ENCODE results near the gene GH2.
"Not testable (repeated sequence)": the region's sequence is repeated elsewhere in the genome, so short reads cannot be mapped to it uniquely, and the experiment has no call there.

The GH2 gene

GRCh38 chr17:63911657-63912100, 29.9 kb upstream of the GH2 start:
- H3K4ac ChIP-seq (ENCODE audit: low read depth in 1 of 2, low read length in 2 of 2) = no peak overlapping the region
- no peak overlapping the region for H2BK12ac ChIP-seq (ENCODE audit: low read length in 2 of 2)
- no peaks in the 10 kb centered on the region for H3K9me3 ChIP-seq (ENCODE audit: control insufficient read depth, low read length)
- no peak overlapping the region for H3K4me2 ChIP-seq (ENCODE audit: low read length, poor library complexity, severe bottlenecking)
- no peaks in the 10 kb centered on the region for H3K79me1 ChIP-seq (replicated peaks; ENCODE audit: low read length, poor library complexity, severe bottlenecking)
- no peak overlapping the region for H3K27ac ChIP-seq (ENCODE audit: low read length, poor library complexity, severe bottlenecking)
- H2AFZ ChIP-seq (ENCODE audit: low read depth, low read length) = no peak overlapping the region
- H3K9ac ChIP-seq (ENCODE audit: low read length) = no peak overlapping the region
- no peak overlapping the region for H3K4me3 ChIP-seq (ENCODE audit: insufficient read depth in 1 of 2, low read depth in 1 of 2, low read length in 2 of 2)
- H3K14ac ChIP-seq (ENCODE audit: low read length in 2 of 2) = no peak overlapping the region
- H3K18ac ChIP-seq (ENCODE audit: low read depth in 1 of 2, low read length in 2 of 2) = no peak overlapping the region
- no peaks in the 10 kb centered on the region for H3K36me3 ChIP-seq (ENCODE audit: control insufficient read depth in 1 of 2, insufficient read depth in 2 of 2, low read depth in 1 of 2, low read length in 2 of 2)
- 54% methylated on average over 7 of the region's 8 CpGs for WGBS
- DNase-seq = peak; percentile 28
- H2BK5ac ChIP-seq (ENCODE audit: low read depth, low read length, poor library complexity, severe bottlenecking) = no peak overlapping the region
- H4K8ac ChIP-seq (ENCODE audit: low read length) = no peak overlapping the region
- H3K27me3 ChIP-seq (ENCODE audit: control insufficient read depth in 1 of 2, insufficient read depth in 1 of 2, low read length in 2 of 2) = peaks cover 39 to 67% of the 10 kb centered on the region in 2 experiments
- no peak overlapping the region for H3K23ac ChIP-seq (ENCODE audit: low read length in 2 of 2)
- no peak overlapping the region for H2BK15ac ChIP-seq (ENCODE audit: low read depth, poor library complexity, severe bottlenecking)
- no peak overlapping the region for H4K91ac ChIP-seq (ENCODE audit: low read length)
- H2AK5ac ChIP-seq (ENCODE audit: low read length, severe bottlenecking) = no peak overlapping the region
- H3K4me1 ChIP-seq (ENCODE audit: control insufficient read depth, insufficient read depth, low read depth, low read length) = no peaks in the 10 kb centered on the region
- no peak overlapping the region for H2BK120ac ChIP-seq (ENCODE audit: low read depth, low read length)

- no peak within 1 kb of the TSS for H2BK5ac ChIP-seq (ENCODE audit: low read depth, low read length, poor library complexity, severe bottlenecking)
- H2BK12ac ChIP-seq (ENCODE audit: low read length in 2 of 2) = no peak within 1 kb of the TSS
- H3K4me1 ChIP-seq (ENCODE audit: control insufficient read depth, insufficient read depth, low read depth, low read length) = no peaks in the 10 kb centered on the region
- H3K14ac ChIP-seq (ENCODE audit: low read length in 2 of 2) = no peak within 1 kb of the TSS
- no peak within 1 kb of the TSS for H2BK15ac ChIP-seq (ENCODE audit: low read depth, poor library complexity, severe bottlenecking)
- WGBS = 56% methylated on average over 13 of the region's 15 CpGs
- H3K23ac ChIP-seq (ENCODE audit: low read length in 2 of 2) = no peak within 1 kb of the TSS
- H2BK120ac ChIP-seq (ENCODE audit: low read depth, low read length) = no peak within 1 kb of the TSS
- H3K4me2 ChIP-seq (ENCODE audit: low read length, poor library complexity, severe bottlenecking) = no peak within 1 kb of the TSS
- no peaks in the 10 kb centered on the region for H3K79me1 ChIP-seq (replicated peaks; ENCODE audit: low read length, poor library complexity, severe bottlenecking)
- peaks cover 34 to 61% of the 10 kb centered on the region in 2 experiments for H3K27me3 ChIP-seq (ENCODE audit: control insufficient read depth in 1 of 2, insufficient read depth in 1 of 2, low read length in 2 of 2)
- no peaks in the 10 kb centered on the region for H3K36me3 ChIP-seq (ENCODE audit: control insufficient read depth in 1 of 2, insufficient read depth in 2 of 2, low read depth in 1 of 2, low read length in 2 of 2)
- DNase-seq = no peak
- no peak within 1 kb of the TSS for H4K91ac ChIP-seq (ENCODE audit: low read length)
- H3K9ac ChIP-seq (ENCODE audit: low read length) = no peak within 1 kb of the TSS
- no peak within 1 kb of the TSS for H3K18ac ChIP-seq (ENCODE audit: low read depth in 1 of 2, low read length in 2 of 2)
- no peak within 1 kb of the TSS for H3K27ac ChIP-seq (ENCODE audit: low read length, poor library complexity, severe bottlenecking)
- no peak within 1 kb of the TSS for H4K8ac ChIP-seq (ENCODE audit: low read length)
- no peaks in the 10 kb centered on the region for H3K9me3 ChIP-seq (ENCODE audit: control insufficient read depth, low read length)
- no peak within 1 kb of the TSS for H2AK5ac ChIP-seq (ENCODE audit: low read length, severe bottlenecking)
- H3K4ac ChIP-seq (ENCODE audit: low read depth in 1 of 2, low read length in 2 of 2) = no peak within 1 kb of the TSS
- H2AFZ ChIP-seq (ENCODE audit: low read depth, low read length) = no peak within 1 kb of the TSS
- H3K4me3 ChIP-seq (ENCODE audit: insufficient read depth in 1 of 2, low read depth in 1 of 2, low read length in 2 of 2) = no peak within 1 kb of the TSS
Observed at GRCh38 chr17:63911041-63911635, 29.4 kb upstream of the GH2 start, which contains the start of gene CSHL1. TSS of gene CSHL1 (minus strand) at chr17:63911258. CDS start at chr17:63911196, 62 bp downstream.

GRCh38 chr17:63910096-63910495, 28.4 kb upstream of the GH2 start:
- Histone ChIP-seq H3K18ac (ENCODE audit: low read depth in 1 of 2, low read length in 2 of 2) (no peak overlapping the region), H3K4me1 (ENCODE audit: control insufficient read depth, insufficient read depth, low read depth, low read length) (no peaks in the 10 kb centered on the region), H3K23ac (ENCODE audit: low read length in 2 of 2) (no peak overlapping the region), H3K36me3 (ENCODE audit: control insufficient read depth in 1 of 2, insufficient read depth in 2 of 2, low read depth in 1 of 2, low read length in 2 of 2) (no peaks in the 10 kb centered on the region), H3K4ac (ENCODE audit: low read depth in 1 of 2, low read length in 2 of 2) (no peak overlapping the region), H4K8ac (ENCODE audit: low read length) (no peak overlapping the region), H2BK12ac (ENCODE audit: low read length in 2 of 2) (no peak overlapping the region), H4K91ac (ENCODE audit: low read length) (no peak overlapping the region), H2BK15ac (ENCODE audit: low read depth, poor library complexity, severe bottlenecking) (no peak overlapping the region), H3K4me2 (ENCODE audit: low read length, poor library complexity, severe bottlenecking) (no peak overlapping the region), H2AK5ac (ENCODE audit: low read length, severe bottlenecking) (no peak overlapping the region), H3K4me3 (ENCODE audit: insufficient read depth in 1 of 2, low read depth in 1 of 2, low read length in 2 of 2) (no peak overlapping the region), H3K9ac (ENCODE audit: low read length) (no peak overlapping the region), H3K14ac (ENCODE audit: low read length in 2 of 2) (no peak overlapping the region), H3K79me1 (replicated peaks; ENCODE audit: low read length, poor library complexity, severe bottlenecking) (no peaks in the 10 kb centered on the region), H3K27me3 (ENCODE audit: control insufficient read depth in 1 of 2, insufficient read depth in 1 of 2, low read length in 2 of 2) (peaks cover 26 to 57% of the 10 kb centered on the region in 2 experiments), H3K9me3 (ENCODE audit: control insufficient read depth, low read length) (no peaks in the 10 kb centered on the region), H3K27ac (ENCODE audit: low read length, poor library complexity, severe bottlenecking) (no peak overlapping the region), H2AFZ (ENCODE audit: low read depth, low read length) (no peak overlapping the region), H2BK120ac (ENCODE audit: low read depth, low read length) (no peak overlapping the region), H2BK5ac (ENCODE audit: low read depth, low read length, poor library complexity, severe bottlenecking) (no peak overlapping the region)
- 82% methylated on average over 12 of the region's 14 CpGs for WGBS
- DNase-seq = no peak

- H3K4me3 ChIP-seq (ENCODE audit: insufficient read depth in 1 of 2, low read depth in 1 of 2, low read length in 2 of 2); H3K23ac ChIP-seq (ENCODE audit: low read length in 2 of 2); H2AFZ ChIP-seq (ENCODE audit: low read depth, low read length); H3K4me2 ChIP-seq (ENCODE audit: low read length, poor library complexity, severe bottlenecking); H3K79me1 ChIP-seq (replicated peaks; ENCODE audit: low read length, poor library complexity, severe bottlenecking); H2BK15ac ChIP-seq (ENCODE audit: low read depth, poor library complexity, severe bottlenecking); H3K4ac ChIP-seq (ENCODE audit: low read depth in 1 of 2, low read length in 2 of 2); H4K91ac ChIP-seq (ENCODE audit: low read length); H3K27ac ChIP-seq (ENCODE audit: low read length, poor library complexity, severe bottlenecking); H2BK5ac ChIP-seq (ENCODE audit: low read depth, low read length, poor library complexity, severe bottlenecking); H2BK120ac ChIP-seq (ENCODE audit: low read depth, low read length); H3K36me3 ChIP-seq (ENCODE audit: control insufficient read depth in 1 of 2, insufficient read depth in 2 of 2, low read depth in 1 of 2, low read length in 2 of 2); H3K9me3 ChIP-seq (ENCODE audit: control insufficient read depth, low read length); H3K14ac ChIP-seq (ENCODE audit: low read length in 2 of 2); H3K4me1 ChIP-seq (ENCODE audit: control insufficient read depth, insufficient read depth, low read depth, low read length); H3K9ac ChIP-seq (ENCODE audit: low read length); H2BK12ac ChIP-seq (ENCODE audit: low read length in 2 of 2); H2AK5ac ChIP-seq (ENCODE audit: low read length, severe bottlenecking); H4K8ac ChIP-seq (ENCODE audit: low read length); H3K18ac ChIP-seq (ENCODE audit: low read depth in 1 of 2, low read length in 2 of 2); DNase-seq: not testable (repeated sequence)
- peaks cover 26 to 55% of the 10 kb centered on the region in 2 experiments for H3K27me3 ChIP-seq (ENCODE audit: control insufficient read depth in 1 of 2, insufficient read depth in 1 of 2, low read length in 2 of 2)
- 93% methylated on average over 7 of the region's 10 CpGs for WGBS
Observed at GRCh38 chr17:63909586-63909985, 27.8 kb upstream of the GH2 start.
